ENCODE results near the gene CBFA2T2. TPM values are rescaled to one million over a fixed set of nuclear protein-coding genes. Genes with fewer than 3 reads are reported as not detected.

The CBFA2T2 gene
- polyA plus RNA-seq, 3 donors: 1.7 to 9.7 (median 4.9) TPM

- Mint-ChIP-seq H3K4me3 (no peak overlapping the region), H3K4me1 (peaks cover 5% of the 10 kb centered on the region), H3K27me3 (ENCODE audit: low read depth in 3 of 3) (no peaks in the 10 kb centered on the region), H3K36me3 (peaks cover 1 to 5% of the 10 kb centered on the region in 2 donors), H3K27ac (peak overlapping the region in 1 of 7 donors; percentile 51), H3K9me3 (no peaks in the 10 kb centered on the region)
- Histone ChIP-seq H3K9ac (ENCODE audit: insufficient read depth, low read length, poor library complexity, severe bottlenecking) (no peak overlapping the region), H3K36me3 (replicated peaks in 1 of 2; ENCODE audit: control insufficient read depth in 1 of 2, insufficient read depth in 2 of 2, low read length in 2 of 2) (no peaks in the 10 kb centered on the region), H3K4me2 (replicated peaks; ENCODE audit: extremely low read depth, low read length, poor library complexity, severe bottlenecking) (no peak overlapping the region), H2AFZ (ENCODE audit: insufficient read depth, low read depth, low read length, poor library complexity, severe bottlenecking) (no peak overlapping the region), H3K4me1 (ENCODE audit: control insufficient read depth in 1 of 2, insufficient read depth in 2 of 2, low read length in 2 of 2) (no peaks in the 10 kb centered on the region), H3K9me3 (replicated peaks in 1 of 2; ENCODE audit: control insufficient read depth in 1 of 2, insufficient read depth in 1 of 2, low read length in 2 of 2) (no peaks in the 10 kb centered on the region), H3K27me3 (ENCODE audit: control insufficient read depth in 2 of 2, insufficient read depth in 2 of 2, low read length in 2 of 2) (no peaks in the 10 kb centered on the region), H3K27ac (ENCODE audit: low read depth in 1 of 2, low read length in 2 of 2) (no peak overlapping the region), H4K20me1 (ENCODE audit: insufficient read depth, low read length) (peaks cover 32% of the 10 kb centered on the region), H3K4me3 (replicated peaks in 1 of 3; ENCODE audit: low read depth in 2 of 3, low read length in 3 of 3) (no peak overlapping the region), H3K79me2 (ENCODE audit: insufficient read depth, low read length) (peaks cover 3% of the 10 kb centered on the region)
- no peak for TF ChIP-seq CTCF (IDR thresholded peaks at IDR 0.05)
- intact Hi-C loops (cut with micrococcal nuclease): no loop called here
- WGBS (ENCODE audit: insufficient coverage): 100% methylated on average over 3 of the region's 5 CpGs
- no peak for DNase-seq
Observed at GRCh38 chr20:33518071-33518470, 28.2 kb downstream of the CBFA2T2 start.

- no peak overlapping the region for H3K9ac ChIP-seq (ENCODE audit: insufficient read depth, low read length, poor library complexity, severe bottlenecking)
- WGBS (ENCODE audit: insufficient coverage): 100% methylated on average over 1 of the region's 1 CpG
Observed at GRCh38 chr20:33521461-33521860, 31.6 kb downstream of the CBFA2T2 start.

More at GRCh38 chr20:33521461-33521860, 31.6 kb downstream of the CBFA2T2 start:
- Mint-ChIP-seq H3K9me3 (no peaks in the 10 kb centered on the region), H3K27me3 (ENCODE audit: low read depth in 3 of 3) (peaks cover 0 to 2% (median 0%) of the 10 kb centered on the region in 3 donors), H3K27ac (peak overlapping the region in 1 of 7 donors; percentile 0), H3K36me3 (peaks cover 6 to 14% of the 10 kb centered on the region in 2 donors), H3K4me3 (no peak overlapping the region), H3K4me1 (peaks cover 3% of the 10 kb centered on the region)
- peaks cover 29% of the 10 kb centered on the region for H4K20me1 ChIP-seq (ENCODE audit: insufficient read depth, low read length)
- no peaks in the 10 kb centered on the region for H3K27me3 ChIP-seq (ENCODE audit: control insufficient read depth in 2 of 2, insufficient read depth in 2 of 2, low read length in 2 of 2)
- peaks cover 0 to 5% of the 10 kb centered on the region in 2 donors for H3K36me3 ChIP-seq (replicated peaks in 1 of 2; ENCODE audit: control insufficient read depth in 1 of 2, insufficient read depth in 2 of 2, low read length in 2 of 2)
- no peak for DNase-seq
- peaks cover 3% of the 10 kb centered on the region for H3K79me2 ChIP-seq (ENCODE audit: insufficient read depth, low read length)
- no peak overlapping the region for H2AFZ ChIP-seq (ENCODE audit: insufficient read depth, low read depth, low read length, poor library complexity, severe bottlenecking)
- H3K9me3 ChIP-seq (replicated peaks in 1 of 2; ENCODE audit: control insufficient read depth in 1 of 2, insufficient read depth in 1 of 2, low read length in 2 of 2): no peaks in the 10 kb centered on the region
- H3K4me3 ChIP-seq (replicated peaks in 1 of 3; ENCODE audit: low read depth in 2 of 3, low read length in 3 of 3): no peak overlapping the region
- H3K4me2 ChIP-seq (replicated peaks; ENCODE audit: extremely low read depth, low read length, poor library complexity, severe bottlenecking): no peak overlapping the region
- no peak for TF ChIP-seq CTCF (IDR thresholded peaks at IDR 0.05)
- intact Hi-C loops (cut with micrococcal nuclease): no loop called here
- no peaks in the 10 kb centered on the region for H3K4me1 ChIP-seq (ENCODE audit: control insufficient read depth in 1 of 2, insufficient read depth in 2 of 2, low read length in 2 of 2)
- no peak overlapping the region for H3K27ac ChIP-seq (ENCODE audit: low read depth in 1 of 2, low read length in 2 of 2)

Data from CD14-positive monocyte (primary cell).